GM18502 (cell line): Measurements from ENCODE around the gene LRRC56.
A peak's percentile ranks its signal among the peaks of the same experiment; 100 is the strongest.

Experiments used
- ATAC-seq: cut with Tn5 transposase; IDR thresholded peaks from one replicate; pipeline ENCODE4 v1.9.1; 2021; ENCODE audit warnings: mild to moderate bottlenecking; ENCODE audit not compliant: unreplicated experiment, poor library complexity

The LRRC56 gene

DNA sequence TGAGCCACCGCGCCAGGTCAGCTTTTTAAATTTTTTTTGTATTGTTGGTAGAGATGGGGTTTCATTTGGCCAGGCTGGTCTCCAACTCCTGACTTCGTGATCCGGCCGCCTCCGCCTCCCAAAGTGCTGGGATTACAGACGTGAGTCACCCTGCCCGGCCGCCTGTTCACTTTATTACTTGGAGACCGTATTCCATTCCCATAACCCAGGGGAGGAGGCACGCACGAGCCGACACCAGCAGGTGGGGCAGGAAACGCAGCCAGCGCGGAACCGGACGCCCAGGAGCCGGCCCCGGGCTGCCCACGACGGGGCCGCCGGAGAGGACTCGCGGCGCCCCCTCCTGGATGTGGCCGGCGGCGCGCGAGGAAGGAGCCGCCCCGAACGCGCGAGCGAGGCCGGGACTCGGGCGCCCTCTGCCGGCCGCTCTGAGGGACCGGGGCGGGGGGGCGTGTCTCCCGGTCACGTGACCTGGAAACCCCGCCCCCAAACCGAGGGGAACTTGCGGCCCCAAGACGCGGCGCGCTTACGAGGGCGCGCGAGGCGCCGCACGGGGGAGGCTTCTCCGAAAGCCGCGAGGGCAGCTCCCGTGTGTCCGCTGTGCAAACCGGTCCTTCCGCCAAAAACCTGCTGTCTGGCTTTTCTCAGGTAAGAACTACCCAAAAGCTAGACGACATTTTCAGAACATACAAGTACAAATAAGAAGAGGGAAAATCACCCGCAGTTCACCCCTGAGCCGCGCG, 18.7 kb upstream of the LRRC56 start:
- ATAC-seq: peak; percentile 80

DNA sequence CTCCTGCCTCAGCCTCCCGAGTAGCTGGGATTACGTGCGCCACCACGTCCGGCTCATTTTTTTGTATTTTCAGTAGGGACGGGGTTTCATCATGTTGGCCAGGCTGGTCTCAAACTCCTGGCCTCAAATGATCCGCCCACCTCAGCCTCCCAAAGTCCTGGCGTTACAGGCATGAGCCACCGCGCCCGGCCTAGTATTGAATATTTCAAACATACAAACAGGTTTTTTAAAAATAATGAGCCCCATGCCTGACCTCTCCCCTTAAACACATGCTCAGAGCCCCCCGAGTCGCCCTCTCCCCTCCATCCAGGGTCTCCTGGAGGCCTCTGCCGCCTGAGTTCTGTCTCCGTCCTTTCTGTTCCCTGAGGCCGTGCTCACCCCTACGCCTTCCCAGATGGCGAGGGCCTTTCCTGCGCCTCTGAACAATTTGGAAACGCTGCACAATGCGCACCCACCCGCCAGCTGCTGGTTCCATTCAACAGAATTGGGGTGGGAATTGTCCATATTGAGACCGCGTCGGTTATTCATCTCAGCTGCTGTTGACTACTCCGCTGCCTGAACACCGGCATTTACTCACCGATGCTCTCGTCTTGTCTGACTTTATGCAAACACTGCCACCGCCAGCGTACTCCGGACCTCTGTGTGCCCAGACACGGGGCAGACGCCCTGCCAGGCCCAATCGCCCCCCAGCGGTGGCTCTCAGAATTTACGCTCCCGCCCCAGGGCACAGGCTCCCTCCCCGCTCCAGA, 16.7 kb upstream of the LRRC56 start:
- no peak for ATAC-seq

DNA sequence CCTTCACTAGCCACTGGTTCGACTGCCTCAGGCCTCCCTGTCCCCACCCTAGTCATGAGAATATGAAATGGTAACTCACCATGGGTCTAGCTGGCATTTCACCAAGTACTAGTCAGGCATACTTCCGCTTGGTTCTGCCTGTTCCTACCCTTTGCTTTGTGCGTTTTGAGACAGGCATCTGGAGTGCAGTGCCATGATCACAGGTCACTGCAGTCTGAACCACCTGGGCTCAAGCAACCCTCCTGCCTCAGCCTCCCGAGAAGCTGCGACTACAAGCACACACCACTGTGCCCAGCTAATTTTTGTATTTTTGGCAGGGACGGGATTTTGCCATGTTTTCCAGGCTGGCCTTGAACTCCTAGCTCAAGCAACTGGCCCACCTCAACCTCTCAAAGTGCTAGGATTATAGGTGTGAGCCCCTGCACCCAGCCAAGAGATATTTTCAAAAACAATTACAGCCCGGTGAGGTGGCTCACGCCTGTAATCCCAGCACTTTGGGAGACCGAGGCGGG, 16.1 kb upstream of the LRRC56 start:
- ATAC-seq: no peak

DNA sequence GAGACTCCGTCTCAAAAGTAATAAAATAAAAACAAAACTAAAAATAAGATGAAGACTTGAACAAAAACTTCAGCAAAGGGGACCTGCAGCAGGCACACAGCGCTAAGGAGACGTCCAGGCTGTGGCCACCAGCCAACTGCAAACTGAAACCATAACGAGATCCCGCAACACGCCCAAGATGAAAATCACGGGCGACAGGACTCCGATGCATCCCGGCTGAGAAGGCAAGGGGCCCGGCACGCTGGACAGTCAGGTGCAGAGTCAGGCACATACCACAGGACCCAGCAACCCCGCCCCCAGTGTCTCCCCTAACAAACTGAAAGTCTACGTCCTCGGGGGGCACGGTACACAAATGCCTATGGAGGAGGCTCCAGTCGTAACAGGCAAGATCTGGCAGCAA, 11.1 kb upstream of the LRRC56 start:
- ATAC-seq: no peak

DNA sequence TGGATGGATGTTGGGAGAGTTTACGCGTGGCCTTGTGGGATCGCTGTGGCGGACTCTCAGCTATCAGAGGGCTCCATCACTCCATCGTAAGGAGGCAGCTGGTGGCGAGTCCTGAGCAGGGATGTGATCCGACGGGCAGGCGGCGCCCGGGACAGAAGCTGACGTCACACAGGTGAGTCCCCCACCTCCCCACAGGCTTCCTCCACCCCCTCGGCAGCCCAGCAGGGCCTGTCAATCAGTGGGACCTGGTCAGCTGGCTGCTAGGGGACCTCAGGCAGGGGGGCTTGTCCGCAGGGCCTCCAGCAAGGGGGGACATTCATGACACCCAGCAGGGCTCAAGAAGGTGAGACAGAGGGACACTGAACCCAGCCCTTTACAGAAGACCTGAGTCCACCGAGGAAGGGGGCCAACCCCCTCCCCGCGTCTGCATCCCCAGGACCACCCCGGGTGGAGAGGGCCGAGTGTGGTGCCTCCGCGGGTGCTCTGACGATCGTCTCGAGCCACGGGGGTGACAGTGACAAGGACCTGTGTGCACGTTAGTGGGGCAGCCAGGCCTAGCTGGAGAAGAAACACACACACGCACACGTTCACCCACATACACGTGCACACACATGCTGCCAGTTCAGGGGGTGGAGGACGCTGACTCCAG, 9.0 kb upstream of the LRRC56 start:
- ATAC-seq: no peak

DNA sequence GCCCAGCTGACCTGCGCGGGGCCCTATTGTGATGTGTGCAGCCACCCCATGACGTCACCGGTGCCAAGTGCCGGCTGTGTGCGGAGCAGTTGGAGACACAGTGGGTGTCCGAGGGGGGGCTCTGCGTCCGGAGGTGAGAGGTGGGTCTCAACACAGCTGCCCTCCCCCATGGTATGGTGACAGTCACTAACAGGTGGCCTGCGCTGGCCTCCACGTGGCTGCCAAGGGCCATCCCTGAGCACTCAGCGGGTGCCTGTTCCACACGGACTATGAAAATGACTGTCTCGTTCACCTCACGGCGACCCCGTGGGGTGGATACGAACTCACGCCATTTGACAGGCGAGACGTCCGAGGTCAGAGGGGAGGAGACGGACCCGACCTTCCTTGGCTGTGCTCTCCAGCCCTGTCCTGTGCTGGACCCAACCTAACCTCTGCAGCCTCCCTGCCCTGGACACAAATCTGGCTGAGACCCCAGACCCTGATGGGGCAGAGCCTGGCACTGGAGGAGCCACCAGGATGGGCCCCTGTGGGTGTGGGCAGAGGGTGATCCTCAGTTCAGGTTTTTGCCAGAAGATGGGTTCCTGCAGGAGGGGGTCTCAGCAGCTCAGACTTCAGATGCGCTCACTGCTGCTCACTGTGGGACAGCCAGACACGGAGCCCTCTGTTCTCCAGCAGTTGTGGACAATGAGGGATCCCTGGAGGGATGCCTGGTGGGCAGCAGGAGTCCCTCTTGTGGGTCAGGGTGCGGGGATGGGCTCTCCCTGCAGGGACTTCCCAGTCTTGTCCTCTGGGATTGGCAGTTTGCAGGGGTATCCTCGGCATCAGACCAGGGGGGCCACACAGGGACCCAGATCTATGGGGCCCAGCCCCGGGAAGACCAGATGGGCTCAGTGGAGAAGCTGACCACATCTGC, 8.3 kb upstream of the LRRC56 start:
- no peak for ATAC-seq

DNA sequence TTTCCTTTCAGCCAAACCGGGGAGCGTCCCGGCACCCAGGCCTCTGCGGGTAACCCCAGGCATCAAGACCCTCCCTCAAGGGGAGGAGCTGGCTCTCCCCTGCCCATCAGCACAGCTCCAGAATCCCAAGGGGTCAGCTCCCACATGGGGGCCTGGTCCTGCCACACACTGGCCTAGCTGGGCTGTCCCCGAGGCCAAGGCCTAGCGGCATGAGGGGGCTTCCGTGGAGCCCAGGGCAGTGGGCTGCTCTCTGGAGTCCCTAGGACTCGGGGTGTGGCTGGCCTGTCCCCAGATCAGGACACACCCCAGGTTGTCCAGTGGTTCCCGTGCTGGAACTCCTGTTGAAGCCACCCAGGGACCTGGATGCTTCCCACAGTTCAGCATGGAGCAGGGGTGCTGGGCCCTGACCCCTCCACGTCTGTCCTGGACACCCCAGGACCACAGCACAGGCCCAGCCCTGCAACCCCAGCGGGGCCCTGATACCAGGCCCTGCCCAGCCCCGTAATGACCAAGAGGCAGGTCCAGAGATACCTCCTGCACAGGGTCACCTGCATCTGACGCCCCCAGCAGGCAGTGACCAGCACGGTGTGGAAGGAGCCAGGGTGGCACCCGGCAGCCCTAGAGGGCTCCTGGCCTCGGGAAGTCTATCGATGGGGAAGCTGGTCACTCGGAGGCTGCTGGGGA, 7.5 kb upstream of the LRRC56 start:
- no peak for ATAC-seq

DNA sequence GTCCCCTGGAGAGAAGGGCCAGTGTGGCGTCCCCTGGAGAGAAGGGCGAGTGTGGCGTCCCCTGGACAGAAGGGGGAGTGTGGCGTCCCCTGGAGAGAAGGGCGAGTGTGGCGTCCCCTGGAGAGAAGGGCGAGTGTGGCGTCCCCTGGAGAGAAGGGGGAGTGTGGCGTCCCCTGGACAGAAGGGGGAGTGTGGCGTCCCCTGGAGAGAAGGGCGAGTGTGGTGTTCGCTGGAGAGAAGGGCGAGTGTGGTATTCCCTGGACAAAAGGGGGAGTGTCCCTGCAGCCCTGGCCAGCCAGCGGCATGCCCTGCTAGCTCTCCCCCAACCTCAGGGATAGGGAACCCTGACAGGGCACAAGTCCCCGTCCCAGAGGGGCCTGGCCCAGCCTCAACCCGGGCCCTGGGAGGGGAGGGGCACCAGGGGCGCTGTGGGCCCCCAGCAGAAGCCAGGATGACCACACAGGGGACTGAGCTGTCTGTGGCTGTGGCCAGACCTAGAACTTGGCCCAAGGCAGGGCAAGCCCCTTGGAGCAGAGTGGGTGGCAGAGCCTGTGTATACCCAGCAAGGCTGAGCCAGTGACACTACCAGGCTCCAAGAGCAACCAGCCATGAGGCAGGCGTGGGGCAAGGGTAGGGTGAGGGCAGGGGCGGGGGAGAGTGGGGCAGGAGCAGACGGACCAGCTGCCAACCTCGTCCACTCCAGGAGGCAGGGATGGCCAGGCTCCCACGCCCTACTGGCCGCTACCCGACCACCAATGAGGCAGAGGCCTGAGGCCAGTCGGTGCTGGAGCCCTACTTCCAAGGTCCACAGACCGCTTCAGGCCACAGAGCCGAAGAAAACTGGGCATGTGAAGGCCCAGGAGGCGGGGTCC, 6.1 kb upstream of the LRRC56 start:
- no peak for ATAC-seq

DNA sequence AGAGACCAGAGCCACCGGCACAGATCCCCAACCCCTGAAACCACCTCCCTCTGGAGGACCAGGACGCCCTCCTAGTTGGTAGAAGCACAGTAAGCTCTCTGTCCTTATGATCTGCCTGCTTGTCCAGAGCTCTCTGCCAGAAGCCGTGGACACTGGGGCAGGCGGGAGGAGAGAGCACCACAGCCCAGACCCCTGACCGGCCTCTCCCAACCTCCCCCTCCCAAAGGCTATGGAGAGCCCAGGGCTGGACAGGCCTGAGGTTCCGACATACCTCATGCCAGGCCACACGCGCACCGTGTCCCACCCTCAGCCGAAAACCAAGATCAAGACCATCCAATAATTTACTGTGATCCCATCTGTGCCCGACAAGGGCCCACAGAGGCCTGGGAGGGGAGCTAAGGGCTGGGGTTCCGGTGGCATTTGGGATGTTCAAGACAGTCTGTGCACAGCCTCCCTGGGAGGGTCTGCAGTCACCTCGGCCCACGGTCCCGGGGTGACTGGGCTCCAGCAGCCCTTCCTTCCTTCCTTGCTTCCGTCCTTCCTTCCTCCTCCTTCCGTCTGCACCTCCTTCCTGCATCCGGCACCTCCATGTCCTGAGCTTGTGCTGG, 5.3 kb upstream of the LRRC56 start:
- no peak for ATAC-seq

DNA sequence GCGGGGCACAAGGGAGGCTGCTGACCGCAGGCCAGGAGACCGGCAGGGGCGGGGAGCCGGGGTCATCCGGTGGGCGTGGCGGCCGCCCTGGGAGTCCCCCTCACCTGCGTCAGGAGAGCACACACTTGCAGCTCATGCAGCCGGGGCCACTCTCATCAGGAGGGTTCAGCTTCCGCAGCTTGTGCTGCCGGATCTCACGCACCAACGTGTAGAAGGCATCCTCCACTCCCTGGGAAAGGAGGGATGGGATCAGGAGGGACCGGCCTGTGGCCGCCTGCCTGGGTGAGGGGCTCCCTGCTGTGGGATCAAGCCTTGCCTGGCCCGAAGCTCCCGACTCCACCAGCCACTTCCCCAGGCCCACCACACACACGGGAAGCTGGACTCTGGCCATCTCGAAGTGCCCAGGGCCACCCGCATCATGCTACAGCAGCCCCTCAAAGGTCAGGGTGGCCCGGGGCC, 4.8 kb upstream of the LRRC56 start:
- no peak for ATAC-seq

DNA sequence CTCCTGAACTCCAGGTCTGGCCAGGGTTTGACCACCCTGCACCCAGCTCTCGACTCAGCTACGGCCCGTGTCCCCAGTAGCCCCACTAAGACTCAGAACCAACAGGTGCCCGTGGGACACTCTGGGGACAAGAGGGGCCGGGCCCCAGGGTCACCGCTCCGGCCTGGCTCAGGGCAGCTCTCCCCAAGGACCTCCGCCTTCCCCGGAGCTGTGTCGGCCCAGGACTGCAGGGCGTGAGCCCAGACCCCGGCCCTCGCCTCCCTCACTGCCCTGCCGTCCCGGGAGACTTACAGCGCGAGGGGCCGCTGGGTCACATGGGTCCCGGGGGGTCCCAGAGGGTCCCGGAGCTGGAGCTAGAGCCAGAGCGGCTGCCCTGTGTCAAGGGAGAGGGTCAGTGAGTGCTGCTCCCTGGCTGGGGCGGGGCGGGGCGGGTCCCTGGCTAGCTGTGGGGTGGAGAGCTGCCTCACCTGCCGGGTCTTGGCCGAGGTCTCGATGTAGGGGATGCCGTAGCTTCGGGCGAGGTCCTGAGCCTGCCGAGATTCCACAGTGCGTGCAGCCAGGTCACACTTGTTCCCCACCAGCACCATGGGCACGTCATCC, 4.2 kb upstream of the LRRC56 start:
- no peak for ATAC-seq

DNA sequence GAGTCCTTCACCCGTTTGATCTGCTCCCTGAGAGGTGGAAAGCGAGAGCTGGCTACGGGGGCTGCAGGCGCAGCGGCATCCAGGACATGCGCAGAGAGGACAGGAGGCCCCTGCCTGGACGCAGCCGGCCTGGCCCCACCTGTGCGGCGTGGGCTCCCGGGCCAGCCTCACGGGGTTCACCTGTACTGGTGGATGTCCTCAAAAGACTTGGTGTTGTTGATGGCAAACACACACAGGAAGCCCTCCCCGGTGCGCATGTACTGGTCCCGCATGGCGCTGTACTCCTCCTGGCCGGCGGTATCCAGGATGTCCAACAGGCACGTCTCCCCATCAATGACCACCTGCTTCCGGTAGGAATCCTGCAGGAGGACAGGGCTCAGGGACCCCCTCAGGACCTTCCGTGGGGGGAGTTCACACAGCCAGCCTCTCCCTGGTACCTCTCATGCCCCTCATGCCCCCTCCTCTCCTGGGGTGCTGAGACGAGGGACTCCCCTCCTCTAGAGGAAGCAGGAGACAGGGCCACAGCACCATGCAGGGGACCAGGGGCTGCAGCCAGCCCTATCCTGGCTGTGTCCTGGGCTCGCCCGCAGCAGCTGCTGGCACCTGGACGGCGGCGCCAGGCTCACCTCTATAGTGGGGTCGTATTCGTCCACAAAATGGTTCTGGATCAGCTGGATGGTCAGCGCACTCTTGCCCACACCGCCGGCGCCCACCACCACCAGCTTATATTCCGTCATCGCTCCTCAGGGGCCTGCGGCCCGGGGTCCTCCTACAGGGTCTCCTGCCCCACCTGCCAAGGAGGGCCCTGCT, 3.5 kb upstream of the LRRC56 start:
- ATAC-seq: no peak

DNA sequence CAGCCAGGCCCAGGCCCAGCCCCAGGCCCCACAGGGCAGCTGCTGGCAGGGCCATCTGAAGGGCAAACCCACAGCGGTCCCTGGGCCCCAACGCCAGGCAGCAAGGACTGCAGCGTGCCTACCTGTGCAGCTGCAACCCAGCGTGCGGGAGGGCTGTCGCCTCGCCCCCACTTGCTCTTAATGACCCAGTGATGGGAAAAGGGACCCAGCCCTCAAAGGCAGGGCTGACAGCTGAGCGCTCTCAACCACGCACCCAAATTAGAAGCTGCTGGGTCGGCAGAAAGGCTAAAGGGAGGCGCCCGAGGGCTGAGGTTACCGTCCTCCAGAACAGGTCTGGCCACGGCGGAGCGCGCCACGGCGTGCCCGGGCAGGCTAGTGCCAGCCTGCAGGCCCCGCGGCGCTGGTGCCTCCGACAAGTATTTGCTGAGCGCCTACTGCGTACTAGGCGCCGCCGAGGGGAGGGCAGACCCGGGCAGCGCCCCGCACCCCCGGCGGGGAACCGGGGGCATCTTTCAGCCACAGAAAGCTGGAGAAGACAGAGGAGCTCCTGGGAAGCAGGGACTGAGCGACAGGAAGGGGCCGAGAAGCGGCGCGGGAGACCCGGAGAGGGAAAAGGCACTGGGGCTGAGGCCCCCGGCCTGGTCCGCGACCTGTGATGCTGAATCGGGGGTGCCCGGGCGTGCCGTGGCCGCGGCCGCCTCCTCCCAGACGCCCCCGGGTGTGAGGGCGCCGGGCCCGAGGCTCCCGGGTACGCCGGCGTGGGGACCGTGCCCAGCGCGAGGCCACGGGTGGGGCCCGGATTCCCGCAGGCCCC, 2.7 kb upstream of the LRRC56 start:
- ATAC-seq: peak; percentile 6

DNA sequence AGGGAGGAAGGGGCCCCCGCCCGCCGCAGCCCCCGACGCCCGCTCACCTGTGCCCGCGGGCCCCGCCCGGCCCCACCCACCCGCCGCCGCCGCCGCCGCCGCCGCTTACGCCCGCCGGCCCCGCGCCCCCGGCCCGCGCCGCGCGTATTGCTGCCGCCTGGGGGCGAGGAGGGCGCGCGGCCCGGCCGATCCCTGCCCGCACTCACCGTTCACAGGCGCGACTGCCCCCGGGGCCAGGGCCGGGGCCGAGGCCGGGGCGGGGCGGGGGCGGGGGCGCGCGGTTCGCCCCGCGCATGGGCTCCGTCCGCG, 2.2 kb upstream of the LRRC56 start:
- peak; percentile 17 for ATAC-seq

DNA sequence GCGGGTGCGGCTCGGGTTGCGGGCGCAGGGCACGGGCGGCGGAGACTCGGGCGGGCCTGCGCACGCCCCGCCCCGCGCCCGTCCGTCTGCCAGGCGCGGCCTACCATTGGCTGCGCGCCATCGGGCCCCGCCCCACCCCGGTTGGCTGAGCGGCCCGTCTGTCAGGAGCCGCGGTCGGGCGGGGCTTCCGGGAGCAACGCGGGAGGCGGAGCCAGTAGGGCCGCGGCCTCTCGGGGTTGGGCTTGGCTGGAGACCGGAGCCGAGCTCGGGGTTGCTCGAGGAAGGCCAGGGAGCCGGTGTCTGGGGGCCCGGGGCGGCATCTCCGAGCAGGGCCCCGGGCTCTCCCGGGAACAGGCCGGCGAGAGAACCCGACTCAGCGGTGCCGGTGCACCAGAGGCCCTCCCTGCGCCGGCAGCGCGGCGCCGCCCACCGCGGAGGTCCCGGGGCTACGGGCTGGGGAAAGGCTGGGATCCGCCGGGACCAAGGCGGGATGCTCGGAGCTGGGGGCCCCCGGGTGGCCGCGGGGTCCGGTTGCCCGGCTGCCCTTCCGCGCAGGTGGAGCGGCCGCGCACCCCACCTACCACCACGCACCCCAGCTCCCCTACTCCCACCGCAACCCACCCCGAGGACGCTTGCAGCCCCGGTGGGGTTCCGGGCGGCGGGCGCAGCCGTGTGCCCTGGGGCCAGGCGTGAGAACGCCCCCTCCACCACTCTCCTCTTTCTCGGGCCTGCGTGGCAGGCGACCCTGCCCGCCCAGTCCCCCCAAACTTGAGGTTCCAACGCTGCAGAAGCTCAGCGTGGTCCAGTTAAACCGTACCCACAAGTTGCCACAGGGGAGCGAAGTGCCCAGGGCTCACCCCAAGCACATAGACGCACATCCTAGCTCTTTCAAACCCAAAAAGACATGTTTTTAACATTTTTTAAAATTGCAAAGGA, 1.5 kb upstream of the LRRC56 start, which contains the start of gene HRAS:
Gene HRAS (minus strand): TSS at position 58 of the 936 bp plus-strand sequence.
- peak; percentile 70 for ATAC-seq
